Effector memory CD4-positive, alpha-beta T cell (primary cell): ENCODE results near the gene MINDY4.

Experiments used
- DNase-seq, 3 donors: peaks; one replicate each; pipeline ENCODE4 v3.0.0-alpha.2; 2020
- H3K27ac ChIP-seq: 2 replicates; pipeline ENCODE4 v1.7.0; 2013; ENCODE audit warnings: mild to moderate bottlenecking, low read length, moderate library complexity; ENCODE audit not compliant: insufficient read depth, poor library complexity, severe bottlenecking
- H3K27me3 ChIP-seq: replicated peaks from 2 replicates; pipeline ENCODE4 v1.7.0; 2013; ENCODE audit warnings: mild to moderate bottlenecking, low read length; ENCODE audit not compliant: insufficient read depth, control insufficient read depth, poor library complexity, severe bottlenecking
- H3K36me3 ChIP-seq: 2 replicates; pipeline ENCODE4 v1.7.0; 2013; ENCODE audit warnings: mild to moderate bottlenecking, low read length, moderate library complexity; ENCODE audit not compliant: control insufficient read depth, insufficient read depth
- H3K4me1 ChIP-seq: 2 replicates; pipeline ENCODE4 v1.7.0; 2013; ENCODE audit warnings: low read length, mild to moderate bottlenecking; ENCODE audit not compliant: control insufficient read depth, insufficient read depth, poor library complexity, severe bottlenecking
- H3K4me3 ChIP-seq: 2 replicates; pipeline ENCODE4 v1.7.0; 2013; ENCODE audit warnings: low read length, low read depth, mild to moderate bottlenecking; ENCODE audit not compliant: insufficient read depth, poor library complexity, severe bottlenecking
- H3K9me3 ChIP-seq: 2 replicates; pipeline ENCODE4 v1.7.0; 2013; ENCODE audit warnings: mild to moderate bottlenecking, low read length, moderate library complexity; ENCODE audit not compliant: control insufficient read depth

Gene MINDY4

GRCh38 chr7:30871655-30872054 lies 100.4 kb downstream of the MINDY4 start:
- Histone ChIP-seq H3K27me3 (no peaks in the 10 kb centered on the region), H3K36me3 (no peaks in the 10 kb centered on the region)
- no peak for DNase-seq

GRCh38 chr7:30873207-30873606 lies 102.0 kb downstream of the MINDY4 start:
- no peak overlapping the region for H3K27ac ChIP-seq
- no peak overlapping the region for H3K4me3 ChIP-seq
- no peaks in the 10 kb centered on the region for H3K4me1 ChIP-seq
- H3K36me3 ChIP-seq: no peaks in the 10 kb centered on the region
- no peak for DNase-seq
- no peaks in the 10 kb centered on the region for H3K9me3 ChIP-seq
- H3K27me3 ChIP-seq: no peaks in the 10 kb centered on the region

More at GRCh38 chr7:30871655-30872054, 100.4 kb downstream of the MINDY4 start:
- Histone ChIP-seq H3K9me3 (no peaks in the 10 kb centered on the region), H3K4me3 (no peak overlapping the region), H3K4me1 (no peaks in the 10 kb centered on the region), H3K27ac (no peak overlapping the region)

- no peak overlapping the region for H3K27ac ChIP-seq
- no peaks in the 10 kb centered on the region for H3K9me3 ChIP-seq
- H3K27me3 ChIP-seq: no peaks in the 10 kb centered on the region
- no peaks in the 10 kb centered on the region for H3K4me1 ChIP-seq
- DNase-seq: no peak
- H3K36me3 ChIP-seq: no peaks in the 10 kb centered on the region
- H3K4me3 ChIP-seq: no peak overlapping the region
Measured at GRCh38 chr7:30873656-30874055, 102.4 kb downstream of the MINDY4 start.

- H3K27me3 ChIP-seq: no peaks in the 10 kb centered on the region
- no peak for DNase-seq
- no peak overlapping the region for H3K4me3 ChIP-seq
- no peaks in the 10 kb centered on the region for H3K36me3 ChIP-seq
- H3K4me1 ChIP-seq: no peaks in the 10 kb centered on the region
- no peaks in the 10 kb centered on the region for H3K9me3 ChIP-seq
- H3K27ac ChIP-seq: no peak overlapping the region
Measured at GRCh38 chr7:30874656-30875302, 103.6 kb downstream of the MINDY4 start.

- Histone ChIP-seq H3K9me3 (no peaks in the 10 kb centered on the region), H3K4me3 (no peak overlapping the region), H3K27ac (no peak overlapping the region), H3K36me3 (no peaks in the 10 kb centered on the region), H3K4me1 (no peaks in the 10 kb centered on the region), H3K27me3 (no peaks in the 10 kb centered on the region)
- no peak for DNase-seq
Measured at GRCh38 chr7:30877015-30877769, 106.0 kb downstream of the MINDY4 start.

- no peak overlapping the region for H3K4me3 ChIP-seq
- H3K36me3 ChIP-seq: no peaks in the 10 kb centered on the region
- no peak for DNase-seq
- no peaks in the 10 kb centered on the region for H3K9me3 ChIP-seq
- no peak overlapping the region for H3K27ac ChIP-seq
- H3K27me3 ChIP-seq: no peaks in the 10 kb centered on the region
- H3K4me1 ChIP-seq: no peaks in the 10 kb centered on the region
Measured at GRCh38 chr7:30877993-30878392, 106.8 kb downstream of the MINDY4 start.

GRCh38 chr7:30879139-30880124 lies 108.2 kb downstream of the MINDY4 start:
- Histone ChIP-seq H3K27ac (no peak overlapping the region), H3K36me3 (no peaks in the 10 kb centered on the region), H3K9me3 (no peaks in the 10 kb centered on the region), H3K27me3 (no peaks in the 10 kb centered on the region), H3K4me1 (no peaks in the 10 kb centered on the region), H3K4me3 (no peak overlapping the region)
- no peak for DNase-seq

- no peaks in the 10 kb centered on the region for H3K27me3 ChIP-seq
- no peaks in the 10 kb centered on the region for H3K36me3 ChIP-seq
- no peak for DNase-seq
- no peak overlapping the region for H3K27ac ChIP-seq
- no peaks in the 10 kb centered on the region for H3K9me3 ChIP-seq
- H3K4me1 ChIP-seq: no peaks in the 10 kb centered on the region
- no peak overlapping the region for H3K4me3 ChIP-seq
Measured at GRCh38 chr7:30880125-30880720, 109.0 kb downstream of the MINDY4 start.

GRCh38 chr7:30880941-30881340 lies 109.7 kb downstream of the MINDY4 start:
- Histone ChIP-seq H3K4me1 (no peaks in the 10 kb centered on the region), H3K36me3 (no peaks in the 10 kb centered on the region), H3K4me3 (no peak overlapping the region), H3K9me3 (no peaks in the 10 kb centered on the region), H3K27me3 (no peaks in the 10 kb centered on the region), H3K27ac (no peak overlapping the region)
- no peak for DNase-seq
